CD8-positive, alpha-beta memory T cell (primary cell): ENCODE data around the gene CPNE2. TPM values are rescaled to one million over a fixed set of nuclear protein-coding genes. Genes with fewer than 3 reads are reported as not detected.
"Not testable (repeated sequence)": the region's sequence is repeated elsewhere in the genome, so short reads cannot be mapped to it uniquely, and the experiment has no call there.

Experiments used
- CTCF ChIA-PET: fragments of 350-600 bp; sonication (Branson Sonifier 250); formaldehyde crosslinking; loops from one replicate; lab custom pipeline; 2021; ENCODE audit warnings: antibody characterized with exemption; lab: Charles Lee
- POLR2A ChIA-PET: fragments of 350-600 bp; sonication (Branson Sonifier 250); formaldehyde crosslinking; loops from one replicate; lab custom pipeline; 2021; ENCODE audit warnings: antibody characterized with exemption; lab: Charles Lee
- DNase-seq, 5 donors: peaks; one replicate each; pipeline versions ENCODE4 v3.0.0 to v3.0.0-alpha.2; 2020 to 2022; ENCODE audit warnings: mixed read lengths in 1 of 5
- H3K27ac ChIP-seq: one replicate; pipeline ENCODE4 v1.7.0; 2013; ENCODE audit warnings: low read depth, mild to moderate bottlenecking, low read length, moderate library complexity
- H3K27me3 ChIP-seq: 2 replicates; pipeline ENCODE4 v1.7.0; 2013; ENCODE audit warnings: low read length, mild to moderate bottlenecking; ENCODE audit not compliant: insufficient read depth, poor library complexity, severe bottlenecking
- H3K36me3 ChIP-seq: 2 replicates; pipeline ENCODE4 v1.7.0; 2013; ENCODE audit warnings: mild to moderate bottlenecking, low read length, moderate library complexity; ENCODE audit not compliant: insufficient read depth
- H3K4me1 ChIP-seq: 2 replicates; pipeline ENCODE4 v1.7.0; 2013; ENCODE audit warnings: mild to moderate bottlenecking, low read length, moderate library complexity; ENCODE audit not compliant: insufficient read depth
- H3K4me3 ChIP-seq: 2 replicates; pipeline ENCODE4 v1.7.0; 2013; ENCODE audit warnings: mild to moderate bottlenecking, low read length
- H3K9me3 ChIP-seq: 2 replicates; pipeline ENCODE4 v1.7.0; 2013; ENCODE audit warnings: mild to moderate bottlenecking, low read length
- H3K27ac Mint-ChIP-seq, 8 donors: one replicate each; pipeline ENCODE4 v1.8.0; 2020 to 2021; ENCODE audit warnings: mixed read lengths in 8 of 8, mild to moderate bottlenecking in 6 of 8, inconsistent platforms in 3 of 8, moderate library complexity in 3 of 8
- H3K27me3 Mint-ChIP-seq, 2 donors: one replicate each; pipeline ENCODE4 v1.8.0; 2020 to 2021; ENCODE audit warnings: mixed read lengths in 2 of 2, mild to moderate bottlenecking in 1 of 2, moderate library complexity in 1 of 2
- H3K36me3 Mint-ChIP-seq, 3 donors: one replicate each; pipeline ENCODE4 v1.8.0; 2020 to 2021; ENCODE audit warnings: mixed read lengths in 3 of 3, inconsistent platforms in 1 of 3, mild to moderate bottlenecking in 1 of 3
- H3K4me1 Mint-ChIP-seq, 3 donors: one replicate each; pipeline ENCODE4 v1.8.0; 2020 to 2021; ENCODE audit warnings: mixed read lengths in 3 of 3, inconsistent platforms in 1 of 3, mild to moderate bottlenecking in 1 of 3
- H3K4me3 Mint-ChIP-seq, 7 donors: one replicate each; pipeline ENCODE4 v1.8.0; 2020 to 2021; ENCODE audit warnings: mixed read lengths in 7 of 7, mild to moderate bottlenecking in 6 of 7, moderate library complexity in 4 of 7, inconsistent platforms in 2 of 7
- H3K9me3 Mint-ChIP-seq, 5 donors: one replicate each; pipeline ENCODE4 v1.8.0; 2020 to 2022; ENCODE audit warnings: mixed read lengths in 5 of 5, mild to moderate bottlenecking in 3 of 5, moderate library complexity in 2 of 5, inconsistent platforms in 1 of 5
- polyA plus RNA-seq: library from polyadenylated mRNA; unstranded; fragments of 300-500 nt; fragmentation: Illumina TruSeq; gene quantifications from one replicate; pipeline ENCODE4 v1.2.3, GENCODE V29; 2021
- total RNA-seq, 2 experiments: library from RNA; stranded (reverse); gene quantifications; one replicate each; pipeline ENCODE4 v1.2.3, GENCODE V29; 2021

Gene CPNE2
- total and polyA plus RNA-seq, 3 experiments from 2014 or later = 9.4 to 90.4 (median 9.4) TPM

GRCh38 chr16:57069635-57070370, 22.6 kb upstream of the CPNE2 start:
- Mint-ChIP-seq H3K27me3 (peaks cover 0 to 3% of the 10 kb centered on the region in 2 donors), H3K9me3 (peaks cover 0 to 2% (median 0%) of the 10 kb centered on the region in 5 donors), H3K36me3 (peaks cover 7 to 86% (median 22%) of the 10 kb centered on the region in 3 donors), H3K4me3 (peak overlapping the region in 3 of 7 donors; percentile 13 to 65 (median 15)), H3K4me1 (peaks cover 15 to 32% (median 29%) of the 10 kb centered on the region in 3 donors), H3K27ac (peak overlapping the region in 7 of 8 donors; percentile 68 to 97 (median 72))
- Histone ChIP-seq H3K27ac (no peak overlapping the region), H3K4me1 (peaks cover 12% of the 10 kb centered on the region), H3K4me3 (no peak overlapping the region), H3K27me3 (no peaks in the 10 kb centered on the region), H3K36me3 (peaks cover 50% of the 10 kb centered on the region), H3K9me3 (no peaks in the 10 kb centered on the region)
- POLR2A ChIA-PET = no interaction called here
- DNase-seq = no peak
- CTCF ChIA-PET = interaction anchor here (0.9 to 2.2 kb wide), 4 partner anchors 15 to 112 kb away, joined by 3 to 8 read pairs (median 4); no protein-coding TSS in a partner anchor

GRCh38 chr16:57070424-57070823, 22.0 kb upstream of the CPNE2 start:
- Histone ChIP-seq H3K4me3 (no peak overlapping the region), H3K27ac (no peak overlapping the region), H3K36me3 (peaks cover 54% of the 10 kb centered on the region), H3K9me3 (no peaks in the 10 kb centered on the region), H3K4me1 (peaks cover 12% of the 10 kb centered on the region), H3K27me3 (no peaks in the 10 kb centered on the region)
- POLR2A ChIA-PET = no interaction called here
- peak overlapping the region; percentile 36 to 97 (median 78) for H3K27ac Mint-ChIP-seq
- H3K9me3 Mint-ChIP-seq = peaks cover 0 to 2% (median 0%) of the 10 kb centered on the region in 5 donors
- H3K36me3 Mint-ChIP-seq = peaks cover 7 to 87% (median 22%) of the 10 kb centered on the region in 3 donors
- H3K4me3 Mint-ChIP-seq = peak overlapping the region in 4 of 7 donors; percentile 26 to 63 (median 48)
- CTCF ChIA-PET = interaction anchor here (0.9 to 2.2 kb wide), 3 partner anchors 14 to 113 kb away, joined by 3 to 8 read pairs (median 4); no protein-coding TSS in a partner anchor
- H3K27me3 Mint-ChIP-seq = peaks cover 0 to 3% of the 10 kb centered on the region in 2 donors
- peaks cover 15 to 32% (median 29%) of the 10 kb centered on the region in 3 donors for H3K4me1 Mint-ChIP-seq
- DNase-seq = no peak

GRCh38 chr16:57071081-57071732, 21.2 kb upstream of the CPNE2 start:
- Histone ChIP-seq H3K27ac (peak overlapping the region; percentile 1), H3K36me3 (peaks cover 56% of the 10 kb centered on the region), H3K4me1 (peaks cover 12% of the 10 kb centered on the region)
- H3K9me3 Mint-ChIP-seq, H3K27me3 ChIP-seq, H3K27me3 Mint-ChIP-seq, H3K4me3 ChIP-seq, H3K9me3 ChIP-seq, POLR2A ChIA-PET: not testable (repeated sequence)
- DNase-seq = peak in 2 of 5 donors; percentile 42 to 55
- Mint-ChIP-seq H3K4me1 (peaks cover 15 to 32% (median 29%) of the 10 kb centered on the region in 3 donors), H3K4me3 (peak overlapping the region in 4 of 7 donors; percentile 45 to 57 (median 54)), H3K27ac (peak overlapping the region in 7 of 8 donors; percentile 47 to 89 (median 80)), H3K36me3 (peaks cover 7 to 86% (median 23%) of the 10 kb centered on the region in 3 donors)
- CTCF ChIA-PET = interaction anchor here (1.0 kb wide), 1 partner anchor 10 kb away, joined by 3 read pairs; no protein-coding TSS in a partner anchor

- Mint-ChIP-seq H3K27me3 (peaks cover 0 to 3% of the 10 kb centered on the region in 2 donors), H3K27ac (peak overlapping the region; percentile 58 to 91 (median 72)), H3K9me3 (peaks cover 0 to 2% (median 0%) of the 10 kb centered on the region in 5 donors), H3K36me3 (peaks cover 7 to 87% (median 27%) of the 10 kb centered on the region in 3 donors), H3K4me1 (peaks cover 12 to 29% (median 29%) of the 10 kb centered on the region in 3 donors), H3K4me3 (no peak overlapping the region)
- H3K9me3 ChIP-seq = no peaks in the 10 kb centered on the region
- H3K36me3 ChIP-seq = peaks cover 56% of the 10 kb centered on the region
- H3K4me3 ChIP-seq = no peak overlapping the region
- CTCF ChIA-PET = interaction anchor here (1.0 to 1.2 kb wide), 2 partner anchors 11 to 108 kb away, joined by 3 read pairs; no protein-coding TSS in a partner anchor
- no peak overlapping the region for H3K27ac ChIP-seq
- peaks cover 12% of the 10 kb centered on the region for H3K4me1 ChIP-seq
- POLR2A ChIA-PET = no interaction called here
- DNase-seq = no peak
- no peaks in the 10 kb centered on the region for H3K27me3 ChIP-seq
Observed at GRCh38 chr16:57071831-57072582, 20.4 kb upstream of the CPNE2 start.

- Mint-ChIP-seq H3K27ac (peak overlapping the region; percentile 60 to 91 (median 78)), H3K27me3 (peaks cover 0 to 3% of the 10 kb centered on the region in 2 donors), H3K9me3 (peaks cover 0 to 2% (median 0%) of the 10 kb centered on the region in 5 donors), H3K4me1 (peaks cover 11 to 29% (median 28%) of the 10 kb centered on the region in 3 donors), H3K4me3 (no peak overlapping the region), H3K36me3 (peaks cover 7 to 86% (median 25%) of the 10 kb centered on the region in 3 donors)
- Histone ChIP-seq H3K4me3 (no peak overlapping the region), H3K27ac (no peak overlapping the region), H3K9me3 (no peaks in the 10 kb centered on the region), H3K36me3 (peaks cover 50% of the 10 kb centered on the region), H3K27me3 (no peaks in the 10 kb centered on the region), H3K4me1 (peaks cover 12% of the 10 kb centered on the region)
- no peak for DNase-seq
- CTCF ChIA-PET = interaction anchor here (0.6 to 1.2 kb wide), 3 partner anchors 96 to 142 kb away, joined by 3 read pairs; no protein-coding TSS in a partner anchor
- POLR2A ChIA-PET = no interaction called here
Observed at GRCh38 chr16:57072616-57073275, 19.6 kb upstream of the CPNE2 start.

GRCh38 chr16:57077714-57078113, 14.7 kb upstream of the CPNE2 start:
- H3K4me1 Mint-ChIP-seq = no peaks in the 10 kb centered on the region
- POLR2A ChIA-PET = no interaction called here
- peaks cover 3 to 92% (median 23%) of the 10 kb centered on the region in 3 donors for H3K36me3 Mint-ChIP-seq
- H3K27me3 ChIP-seq = no peaks in the 10 kb centered on the region
- no peak overlapping the region for H3K4me3 Mint-ChIP-seq
- H3K27ac ChIP-seq = no peak overlapping the region
- no peaks in the 10 kb centered on the region for H3K4me1 ChIP-seq
- H3K9me3 ChIP-seq = no peaks in the 10 kb centered on the region
- no peak for DNase-seq
- no peaks in the 10 kb centered on the region for H3K9me3 Mint-ChIP-seq
- CTCF ChIA-PET = interaction anchor here (1.1 to 2.5 kb wide), 2 partner anchors 15 to 18 kb away, joined by 3 to 6 read pairs; partner anchors contain the start of gene CPNE2
- H3K27me3 Mint-ChIP-seq = no peaks in the 10 kb centered on the region
- peaks cover 46% of the 10 kb centered on the region for H3K36me3 ChIP-seq
- peak overlapping the region in 1 of 8 donors; percentile 3 for H3K27ac Mint-ChIP-seq
- H3K4me3 ChIP-seq = no peak overlapping the region

- no peaks in the 10 kb centered on the region for H3K9me3 ChIP-seq
- H3K27me3 ChIP-seq = no peaks in the 10 kb centered on the region
- Mint-ChIP-seq H3K4me3 (no peak overlapping the region), H3K27ac (peak overlapping the region in 6 of 8 donors; percentile 10 to 78 (median 20)), H3K36me3 (peaks cover 3 to 66% (median 19%) of the 10 kb centered on the region in 3 donors), H3K27me3 (no peaks in the 10 kb centered on the region), H3K4me1 (peaks cover 12 to 16% (median 14%) of the 10 kb centered on the region in 3 donors), H3K9me3 (no peaks in the 10 kb centered on the region)
- no peak overlapping the region for H3K27ac ChIP-seq
- ChIA-PET CTCF (interaction anchor here (1.3 kb wide), 1 partner anchor 87 kb away, joined by 4 read pairs; no protein-coding TSS in a partner anchor), POLR2A (no interaction called here)
- H3K4me1 ChIP-seq = peaks cover 12% of the 10 kb centered on the region
- no peak overlapping the region for H3K4me3 ChIP-seq
- no peak for DNase-seq
- peaks cover 24% of the 10 kb centered on the region for H3K36me3 ChIP-seq
Observed at GRCh38 chr16:57081744-57082143, 10.6 kb upstream of the CPNE2 start.
